ENCODE data around the gene SLC22A31. TPM values are rescaled to one million over a fixed set of nuclear protein-coding genes. Genes with fewer than 3 reads are reported as not detected.

The SLC22A31 gene
- total and polyA plus RNA-seq, 9 of the 15 experiments (the other 6 are each of a cell fraction or from before 2014, with no cell fraction given): 0.29 to 2.2 (median 0.47) TPM; not detected in 3

- TF ChIP-seq ZNF764 (CRISPR knock-in tag; IDR thresholded peaks at IDR 0.05; ENCODE audit: low read depth) (peak; percentile 97), E2F6 (IDR thresholded peaks at IDR 0.05; ENCODE audit: borderline replicate concordance in 1 of 2, extremely low read depth in 1 of 2, insufficient read depth in 1 of 2, insufficient read length in 1 of 2, low read depth in 1 of 2, low read length in 1 of 2, poor library complexity in 1 of 2, severe bottlenecking in 1 of 2) (peak; percentile 31 to 40), IRF9 (tag; IDR thresholded peaks at IDR 0.05) (no peak), HDAC8 (tag; IDR thresholded peaks at IDR 0.05) (no peak), ZNF121 (CRISPR knock-in tag; conservative IDR thresholded peaks at IDR 0.05) (peak; percentile 94), ATF1 (CRISPR knock-in tag; IDR thresholded peaks at IDR 0.05) (no peak), ATF1 (tag; IDR thresholded peaks at IDR 0.05) (peak; percentile 80), GABPB2 (CRISPR knock-in tag; conservative IDR thresholded peaks at IDR 0.05) (peak; percentile 58; the same call in 1 of the 2 replicates), PHB2 (IDR thresholded peaks at IDR 0.05; ENCODE audit: low read depth) (peak; percentile 47; the same call in 1 of the 2 replicates), NRF1 (conservative IDR thresholded peaks at IDR 0.05 in 1 of 2, IDR thresholded peaks at IDR 0.05 in 1 of 2) (peak; percentile 29 to 38; a peak in 3 of 4 replicates), KDM5B (IDR thresholded peaks at IDR 0.05; ENCODE audit: insufficient replicate concordance, low read depth, low read length) (peak; percentile 84), MAZ (CRISPR knock-in tag; conservative IDR thresholded peaks at IDR 0.05 in 1 of 2, IDR thresholded peaks at IDR 0.05 in 1 of 2) (peak; percentile 96 to 99), ZNF609 (CRISPR knock-in tag; IDR thresholded peaks at IDR 0.05; ENCODE audit: borderline replicate concordance) (peak; percentile 79; the same call in 1 of the 2 replicates), SMARCE1 (IDR thresholded peaks at IDR 0.05) (peak; percentile 62; the same call in 1 of the 2 replicates), PCBP1 (IDR thresholded peaks at IDR 0.05; ENCODE audit: low read depth, low read length, poor library complexity, severe bottlenecking) (peak; percentile 69), ERF (CRISPR knock-in tag; IDR thresholded peaks at IDR 0.05) (0 out of 2 replicates have a peak, but pooled peaks have one; percentile 34), NFATC3 (IDR thresholded peaks at IDR 0.05) (peak; percentile 69), GABPB1 (CRISPR knock-in tag; IDR thresholded peaks at IDR 0.05) (peak; percentile 99), CXXC5 (CRISPR knock-in tag; IDR thresholded peaks at IDR 0.05) (peak; percentile 59), OTX1 (CRISPR knock-in tag; IDR thresholded peaks at IDR 0.05) (peak; percentile 84), ELF4 (CRISPR knock-in tag; IDR thresholded peaks at IDR 0.05) (peak; percentile 31; the same call in 1 of the 2 replicates)
These were observed 41.1 kb upstream of the SLC22A31 start (continued) for GRCh38 chr16:89241187-89242007.
